Measurements from ENCODE around the gene CRB1.
A peak's percentile ranks its signal among the peaks of the same experiment; 100 is the strongest.
"Not testable (repeated sequence)": the region's sequence is repeated elsewhere in the genome, so short reads cannot be mapped to it uniquely, and the experiment has no call there.

The CRB1 gene

DNA sequence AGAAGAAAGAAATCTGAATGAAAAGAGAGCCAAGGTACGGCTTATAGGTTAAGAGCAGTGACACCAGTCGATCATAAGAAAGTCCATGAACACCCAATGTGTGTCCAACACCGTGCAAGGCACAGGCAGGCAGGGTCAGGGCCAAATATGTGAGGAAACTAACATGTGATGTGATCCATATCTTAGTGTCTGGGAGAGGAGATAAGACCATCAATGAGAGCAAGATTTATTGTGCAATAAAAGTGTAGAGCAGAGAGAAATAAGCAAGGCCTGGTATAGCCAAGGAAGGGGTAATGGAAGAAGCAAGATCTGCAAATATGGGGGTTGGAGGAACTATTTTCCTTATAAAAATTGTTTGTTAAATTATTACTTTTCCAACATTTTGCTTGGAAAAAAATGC is 198.8 kb downstream of the CRB1 start:
- no peak for DNase-seq

DNA sequence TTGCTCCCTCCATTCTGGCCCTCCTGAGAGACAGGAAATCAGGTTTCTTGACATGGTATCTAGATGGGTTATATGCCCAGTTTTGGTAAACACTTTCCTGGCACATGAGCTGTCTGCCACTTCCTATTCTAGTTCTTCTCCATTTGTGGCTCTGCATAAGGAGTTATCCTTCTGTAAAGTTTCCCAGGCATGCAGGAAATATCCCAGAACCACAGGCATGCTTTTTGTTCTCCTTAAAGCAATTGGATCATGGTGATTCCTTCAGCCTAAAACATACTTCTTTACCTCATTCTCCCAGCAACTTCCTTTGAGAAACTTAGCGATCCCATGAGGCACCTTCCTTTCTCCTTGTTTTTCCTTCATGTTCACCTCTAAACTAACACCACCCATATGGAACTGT is 199.8 kb downstream of the CRB1 start:
- DNase-seq: no peak

DNA sequence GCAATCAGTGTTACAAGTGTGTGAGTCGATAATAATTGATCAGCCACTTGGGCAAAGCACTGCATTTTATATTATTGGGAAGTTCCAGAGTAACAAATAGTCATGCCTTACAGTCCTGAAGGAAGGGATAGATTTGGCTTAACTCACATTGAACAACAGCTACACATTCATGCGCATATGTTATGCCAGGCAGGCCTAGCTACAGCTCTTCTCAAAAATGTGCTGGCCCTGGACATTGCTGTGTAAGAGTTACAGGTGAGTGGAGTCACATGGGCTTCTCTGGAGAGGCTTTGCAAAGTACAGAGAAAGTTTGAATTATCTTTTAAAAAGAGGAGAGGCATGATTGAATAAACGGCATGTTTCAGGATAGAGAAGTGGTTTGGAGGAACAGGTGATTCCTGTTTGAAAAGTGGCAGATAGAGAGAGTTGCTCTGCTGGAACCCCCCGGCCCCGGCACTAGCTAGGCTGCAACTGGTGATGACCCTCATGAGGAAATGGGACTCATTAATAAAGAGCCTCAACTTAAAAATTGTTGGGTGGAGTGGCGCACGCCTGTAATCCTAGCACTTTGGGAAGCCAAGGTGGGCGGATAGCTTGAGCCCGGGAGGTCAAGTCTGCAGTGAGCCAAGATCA is 200.6 kb downstream of the CRB1 start:
- no peak for DNase-seq

DNA sequence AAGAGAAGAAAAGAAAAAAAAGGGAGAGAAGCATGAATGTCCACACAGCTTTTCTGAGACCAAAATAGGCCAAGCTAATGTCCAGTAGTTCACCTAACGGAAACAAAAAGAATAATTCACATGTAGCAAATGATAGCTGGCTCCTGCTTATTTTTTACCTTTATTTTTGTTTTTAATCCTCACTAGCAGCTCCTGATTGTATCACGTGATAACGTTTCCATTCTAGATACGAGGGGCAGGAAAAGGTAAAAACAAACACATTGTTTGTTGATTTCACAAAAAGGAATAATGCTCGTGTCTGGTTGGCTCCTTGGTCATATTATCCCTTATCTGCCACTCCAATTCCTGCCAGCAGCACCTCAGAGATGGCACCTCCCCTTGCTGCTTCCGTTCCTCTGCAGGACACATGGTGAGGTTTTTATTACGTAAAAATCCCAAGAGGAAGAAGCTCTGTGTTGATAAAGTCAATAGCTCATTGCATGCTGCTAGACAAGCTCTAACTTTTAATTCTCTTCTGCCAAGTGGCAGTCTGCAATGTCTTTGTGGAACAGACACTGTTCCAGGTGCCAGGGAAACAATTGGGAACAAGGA is 201.7 kb downstream of the CRB1 start:
- DNase-seq: peak; percentile 11

DNA sequence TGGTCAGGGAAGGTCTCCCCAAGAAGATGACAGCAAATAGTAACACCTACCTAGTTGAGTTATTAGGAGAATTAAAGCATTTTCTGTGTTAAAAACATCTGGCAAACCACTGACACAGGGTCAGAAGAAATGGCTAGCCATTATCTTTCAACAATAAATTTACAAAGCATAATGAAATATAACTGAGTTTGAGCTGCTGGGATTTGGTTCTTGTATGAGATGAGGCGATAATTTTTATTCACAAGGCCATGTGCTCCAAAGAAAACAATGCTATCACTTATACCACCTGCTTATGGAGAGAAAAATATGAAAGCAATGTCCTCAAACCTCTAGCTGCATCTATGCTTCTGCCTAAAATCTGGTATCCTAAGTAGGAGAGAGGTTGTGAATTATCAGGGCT is 202.3 kb downstream of the CRB1 start:
- DNase-seq: no peak

DNA sequence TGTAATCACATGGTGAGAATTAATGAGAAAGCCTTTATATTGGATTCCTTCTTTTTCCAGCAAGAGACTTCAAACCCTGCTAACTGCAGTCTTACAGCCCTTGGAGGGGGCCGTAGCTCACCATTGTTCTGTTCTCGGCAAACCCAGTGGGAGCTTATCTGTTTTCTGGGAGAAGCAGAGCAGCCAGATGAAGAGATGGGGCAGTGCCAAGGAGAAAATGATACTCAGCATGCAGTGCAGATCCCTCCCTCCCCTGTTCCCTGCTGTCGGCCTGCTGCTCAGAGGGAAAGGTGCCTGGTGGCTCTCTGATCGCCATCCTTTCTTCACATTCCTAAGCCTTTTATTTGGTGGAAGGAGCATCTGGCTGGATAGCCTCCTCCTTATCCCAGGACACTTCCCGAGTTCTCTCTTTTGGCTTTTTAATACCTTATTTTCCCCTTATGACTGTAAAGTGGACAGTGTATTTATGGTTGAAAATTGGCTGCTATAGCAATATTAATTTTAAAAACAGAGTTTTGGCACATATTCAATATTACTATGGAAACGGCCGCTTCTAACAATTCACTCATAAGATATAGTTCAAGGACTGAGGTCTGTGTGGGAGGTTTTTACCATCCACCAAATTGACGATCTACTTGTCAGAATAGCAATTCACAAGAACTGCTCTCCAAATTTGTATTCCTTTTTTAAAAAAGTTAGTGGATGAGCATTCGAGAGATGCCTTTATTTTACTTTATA is 203.4 kb downstream of the CRB1 start:
- no peak for DNase-seq

DNA sequence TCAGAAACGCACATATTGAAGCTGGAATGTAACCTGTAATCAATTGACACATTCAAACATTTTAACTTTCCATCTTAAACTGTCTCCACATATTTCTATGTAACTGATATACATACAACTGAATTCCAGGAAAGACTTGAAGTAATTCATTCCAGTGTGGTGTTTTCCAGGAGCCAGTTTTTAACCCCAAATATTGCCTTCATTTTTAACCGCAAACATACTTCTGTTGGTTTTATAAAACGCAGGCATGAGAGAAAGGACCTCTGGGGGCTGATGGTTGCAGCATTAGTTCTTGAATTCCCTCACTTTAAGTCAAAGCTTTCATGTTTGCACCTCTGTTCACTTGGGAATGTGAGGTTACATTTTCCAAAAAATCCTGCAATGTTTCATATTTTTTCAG is 204.1 kb downstream of the CRB1 start:
- no peak for DNase-seq

DNA sequence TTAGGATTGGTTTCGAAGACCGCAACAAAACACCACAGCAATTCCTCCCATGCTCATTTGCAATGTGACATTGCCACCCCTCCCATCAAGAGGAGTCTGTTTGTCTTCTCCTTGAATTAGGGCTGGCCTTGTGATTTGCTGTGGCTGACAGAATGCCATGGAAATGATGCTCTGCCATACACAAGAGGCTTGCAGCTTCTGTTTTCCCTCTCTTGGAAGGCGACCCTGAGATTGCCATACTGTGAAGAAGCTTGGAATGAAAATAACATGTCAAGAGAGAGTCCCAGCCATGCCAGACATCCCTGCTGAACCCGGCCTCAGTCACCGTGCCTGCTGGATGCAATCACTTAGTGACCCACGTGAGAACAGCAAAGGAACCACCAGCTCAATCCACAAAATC is 212.4 kb downstream of the CRB1 start:
- no peak for DNase-seq

DNA sequence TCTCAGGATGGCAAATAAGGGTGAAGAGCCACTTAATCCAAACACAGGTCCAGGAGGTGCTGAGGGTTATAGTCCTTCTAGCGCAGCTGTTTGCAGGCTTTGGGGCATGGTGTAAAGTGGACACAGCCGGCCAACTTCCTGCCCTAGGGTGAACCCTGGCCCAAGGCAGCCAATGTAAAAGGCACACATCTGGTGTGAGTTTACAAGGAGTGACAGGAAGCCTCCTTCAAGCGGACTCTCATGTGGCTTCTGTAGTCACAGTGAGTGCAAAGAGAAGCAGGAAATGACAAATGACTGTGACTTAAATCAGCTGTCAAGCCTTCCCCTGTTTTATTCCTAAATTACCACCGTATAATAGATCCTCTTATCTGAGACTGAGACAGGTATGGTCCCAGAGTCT is 213.0 kb downstream of the CRB1 start:
- no peak for DNase-seq

DNA sequence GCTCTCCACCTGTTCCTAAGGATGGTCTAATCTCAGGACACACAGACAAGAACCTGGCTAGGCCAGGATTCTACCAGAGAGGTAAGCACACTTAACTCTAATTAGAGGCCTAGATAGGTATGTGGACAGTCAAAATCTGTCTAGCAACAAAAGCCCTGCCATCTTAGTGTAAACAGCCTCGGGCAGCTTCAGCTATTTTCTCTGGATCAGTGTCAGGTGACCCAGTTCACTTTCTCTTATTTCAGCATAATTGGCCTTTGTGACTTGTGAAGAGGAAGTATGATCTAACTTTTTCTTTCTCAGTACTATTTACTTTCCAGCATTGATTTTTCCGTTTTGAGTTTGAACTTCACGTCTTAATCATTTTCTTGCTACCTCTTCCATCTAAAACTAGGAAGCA is 217.7 kb downstream of the CRB1 start:
- DNase-seq: peak; percentile 10

DNA sequence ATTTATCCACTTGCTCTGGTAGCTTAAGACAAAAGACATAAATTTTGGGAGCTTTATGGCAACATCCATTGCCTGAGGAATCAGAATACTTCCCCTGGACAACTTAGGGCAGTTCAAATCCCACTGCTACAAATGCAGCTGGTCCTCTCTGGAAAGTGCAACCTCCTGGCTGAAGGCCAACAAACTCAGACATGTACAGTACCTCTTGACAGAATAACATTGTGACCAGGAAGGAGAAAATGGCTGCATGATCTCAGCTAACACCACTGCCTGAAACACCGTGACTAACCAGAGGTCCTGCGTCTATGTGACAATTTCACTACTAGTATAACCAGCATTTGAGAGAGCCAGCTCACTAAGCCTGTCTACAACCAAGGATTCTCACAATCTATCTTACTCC is 218.9 kb downstream of the CRB1 start:
- no peak for DNase-seq

DNA sequence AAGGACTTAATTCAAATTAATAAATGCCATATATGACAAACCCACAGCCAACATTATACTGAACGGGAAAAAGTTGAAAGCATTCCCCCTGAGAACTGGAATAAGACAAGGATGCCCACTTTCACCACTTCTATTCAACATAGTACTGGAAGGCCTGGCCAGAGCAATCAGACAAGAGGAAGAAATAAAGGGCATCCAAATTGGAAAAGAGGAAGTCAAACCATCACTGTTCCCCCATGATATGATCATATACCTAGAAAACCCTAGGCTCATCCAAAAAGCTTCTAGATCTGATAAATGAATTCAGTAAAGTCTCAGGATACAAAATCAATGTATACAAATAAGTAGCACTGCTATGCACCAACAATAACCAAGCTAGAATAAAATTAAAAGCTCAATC is 223.5 kb downstream of the CRB1 start:
- DNase-seq: not testable (repeated sequence)

DNA sequence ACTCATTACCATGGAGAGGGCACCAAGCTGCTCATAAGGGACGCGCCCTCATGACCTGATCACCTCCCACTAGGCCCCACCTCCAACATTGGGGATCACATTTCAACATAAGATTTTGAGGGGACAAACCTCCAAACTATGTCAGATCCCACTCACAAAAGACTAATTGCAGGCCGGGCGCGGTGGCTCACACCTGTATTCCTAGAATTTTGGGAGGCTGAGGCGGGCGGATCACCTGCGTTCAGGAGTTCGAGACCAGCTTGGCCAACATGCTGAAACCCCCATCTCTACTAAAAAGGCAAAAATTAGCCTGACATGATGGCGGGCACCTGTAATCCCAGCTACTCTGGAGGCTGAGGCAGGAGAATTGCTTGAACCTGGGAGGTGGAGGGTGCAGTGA is 228.7 kb downstream of the CRB1 start:
- no peak for DNase-seq

DNA sequence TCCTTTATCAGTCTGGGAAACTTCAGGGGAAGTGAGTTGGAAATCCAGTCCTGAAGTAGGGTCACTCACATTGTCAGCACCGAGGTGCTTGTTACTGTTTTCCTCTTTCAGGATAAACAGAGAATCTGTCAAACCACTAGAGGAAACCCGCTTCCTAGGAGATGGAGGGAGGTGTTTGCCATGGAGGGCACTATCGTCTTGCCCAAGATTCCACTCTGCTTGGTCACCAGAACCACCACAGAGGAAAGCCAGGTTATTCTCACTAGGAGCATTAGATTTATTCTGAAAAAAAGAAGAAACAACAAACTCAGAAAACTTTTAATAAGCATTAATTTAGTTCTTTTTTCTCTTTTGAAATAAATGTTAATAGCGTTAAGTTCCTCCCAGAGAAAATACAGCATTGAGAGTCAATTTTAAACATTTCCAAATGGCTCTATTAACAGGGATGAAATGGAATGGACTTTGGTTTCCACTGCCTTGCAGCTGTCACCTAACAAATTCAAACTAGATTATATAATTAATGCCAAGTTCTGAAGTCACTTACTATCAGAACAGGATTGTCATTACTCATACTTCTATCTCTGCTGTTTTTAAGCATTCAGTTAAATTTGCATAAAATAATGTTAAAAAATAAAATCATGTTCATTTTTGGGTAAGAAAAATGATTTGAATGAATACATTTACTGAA is 242.8 kb downstream of the CRB1 start:
- DNase-seq: no peak

DNA sequence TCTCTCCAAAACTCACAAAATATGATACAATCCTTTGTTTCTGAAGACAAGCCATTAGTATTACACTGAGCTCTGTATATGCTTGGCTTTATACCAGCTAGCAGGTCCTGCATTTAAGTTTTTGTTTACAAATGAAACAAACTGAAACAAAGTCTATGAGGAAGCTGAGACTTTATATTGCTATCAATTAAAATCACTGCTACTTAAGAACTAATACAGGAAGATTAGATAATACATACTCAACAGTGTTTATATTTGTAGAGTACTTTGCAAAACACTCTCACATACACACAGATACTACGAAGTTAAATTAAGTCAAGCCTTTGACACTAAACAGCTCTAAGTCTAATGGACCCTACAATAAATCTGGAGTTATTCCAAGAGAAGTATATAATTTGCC is 247.4 kb downstream of the CRB1 start:
- DNase-seq: no peak

DNA sequence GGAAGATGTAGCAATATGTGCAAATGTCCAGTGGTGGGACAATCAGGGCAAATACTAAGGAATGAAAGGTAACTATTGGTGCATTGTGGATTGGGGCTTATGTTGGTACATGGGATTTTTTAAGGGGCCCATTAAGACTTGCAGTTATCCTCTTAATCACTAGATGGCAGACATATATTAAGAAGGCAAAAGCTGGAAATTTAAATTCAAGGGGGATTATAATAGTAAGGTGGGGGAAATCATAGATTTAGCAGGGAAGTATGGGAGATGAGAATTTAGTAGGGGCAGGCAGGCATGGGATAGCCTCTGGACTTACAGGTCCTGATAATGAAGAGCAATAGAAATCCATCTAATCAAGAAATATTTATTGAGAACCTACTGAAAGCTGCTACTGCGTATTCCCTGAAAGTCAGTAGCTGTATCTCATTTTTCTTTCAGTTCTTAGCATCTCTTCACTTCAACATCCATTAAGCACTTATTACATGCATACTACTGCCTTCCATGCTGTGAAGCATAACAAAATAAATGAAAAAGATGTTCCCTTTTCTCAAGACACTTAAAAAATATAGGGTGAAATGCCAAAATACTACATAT is 251.8 kb downstream of the CRB1 start:
- peak; percentile 3 for DNase-seq

DNA sequence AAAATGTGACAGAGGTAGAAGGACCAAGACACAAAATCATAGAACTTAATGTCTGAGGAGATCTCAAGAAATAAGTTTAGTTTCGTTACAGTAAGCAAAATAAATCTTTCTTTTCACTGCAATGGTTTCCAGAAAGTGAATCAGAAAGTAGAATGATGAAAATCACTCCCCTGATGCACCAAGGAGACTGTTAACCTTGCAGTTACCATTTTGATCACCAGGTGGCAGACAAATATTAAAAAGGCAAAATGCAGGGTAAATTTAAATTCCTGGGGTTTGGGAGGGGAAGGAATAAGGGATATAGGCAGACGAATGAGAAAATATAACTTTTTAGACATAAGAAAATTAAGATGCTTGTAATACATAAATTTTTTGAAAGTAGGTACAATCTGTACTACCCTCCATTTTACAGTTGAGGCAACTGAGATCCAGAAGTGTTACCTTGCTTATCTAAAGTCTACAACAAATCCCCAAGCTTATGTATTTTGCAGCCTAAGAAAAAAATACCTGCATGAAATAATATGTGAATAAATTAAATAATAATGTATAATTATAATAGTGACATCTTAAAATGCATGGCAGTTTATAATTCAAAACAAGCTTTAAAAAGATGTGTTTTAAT is 253.2 kb downstream of the CRB1 start:
- DNase-seq: peak; percentile 69

DNA sequence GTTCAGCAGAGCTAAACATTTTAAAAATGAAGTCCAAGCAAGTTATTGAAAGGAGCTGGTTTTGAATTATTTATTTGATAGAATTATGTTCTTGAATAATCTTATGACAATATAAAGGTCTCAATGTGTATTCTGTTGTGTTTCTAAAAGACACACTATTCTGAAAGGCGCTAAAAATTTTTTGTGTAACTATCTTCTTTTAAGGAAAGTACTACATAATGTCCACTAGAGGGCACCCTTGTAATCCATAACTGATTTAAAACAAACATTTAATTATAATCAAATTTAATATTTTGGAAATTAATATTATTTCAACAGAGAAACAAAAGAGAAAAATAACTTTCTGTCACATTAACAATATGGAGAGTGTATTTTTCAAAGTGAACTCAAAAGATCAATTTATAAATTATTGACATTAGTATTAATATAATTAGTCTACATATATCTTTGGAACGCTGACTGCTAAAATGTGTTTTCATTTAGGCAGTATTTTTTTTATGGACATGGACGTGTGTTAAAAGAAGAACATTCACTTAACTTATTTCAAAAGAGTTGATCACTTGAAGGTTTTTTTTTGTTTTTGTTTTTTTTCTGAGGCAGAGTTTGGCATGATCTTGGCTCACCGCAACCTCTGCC is 258.8 kb downstream of the CRB1 start:
- peak; percentile 52 for DNase-seq

Data from inflammatory macrophage treated with lipopolysaccharide for 4 hours (primary cell).